K562 (cell line): ENCODE results near the gene FTSJ1. TPM values are rescaled to one million over a fixed set of nuclear protein-coding genes. Genes with fewer than 3 reads are reported as not detected.

Experiments
- ATAC-seq: fragments of 200-7000 bp; cut with Tn5 transposase; 3 replicates; pipeline ENCODE4 v1.9.1; 2020; ENCODE audit warnings: moderate library complexity
- BruUV-seq: library from RNA; stranded (reverse); fragments of 400-500 nt; replicated peaks from 2 replicates; lab custom pipeline; 2021; lab: Mats Ljungman, UMichigan
- CTCF ChIA-PET: fragments of 300-600 bp; formaldehyde crosslinking; extraction: SDS; loops from one replicate; lab custom pipeline; 2021; ENCODE audit warnings: low intra/inter-chr PET ratio; lab: Yijun Ruan, JAX
- POLR2A ChIA-PET: fragments of 300-600, 350-650 bp; sonication (Branson Sonifier 250); formaldehyde crosslinking; extraction: SDS; loops from one replicate; lab custom pipeline; 2021; ENCODE audit warnings: antibody characterized with exemption, inconsistent platforms; lab: Yijun Ruan, JAX
- DNase-seq, 4 experiments: peaks; one replicate each; pipeline versions ENCODE4 v3.0.0 to v3.0.0-alpha.2; 2011 to 2018; ENCODE audit warnings: low spot score in 3 of 4, mixed read lengths in 3 of 4; ENCODE audit errors: extremely low read depth in 1 of 4
- FAIRE-seq: peaks from 2 replicates; lab custom pipeline; 2011; peaks lifted over from hg19 to GRCh38; lab: Jason Lieb, UNC
- H2AFZ ChIP-seq: 2 replicates; pipeline ENCODE4 v1.6.0; 2011; ENCODE audit warnings: low read depth, low read length, control low read depth, inconsistent platforms
- H3K27ac ChIP-seq: fragments of 200-600 bp; 3 replicates; pipeline ENCODE4 v1.8.0; 2011; ENCODE audit warnings: low read depth, mild to moderate bottlenecking, control low read depth, inconsistent platforms, low read length, moderate library complexity, mixed read lengths; ENCODE audit errors: extremely low read depth
- H3K27me3 ChIP-seq, 2 experiments: fragments of 300-600 bp in 1 of 2; 2 replicates in 1 of 2; 3 replicates in 1 of 2; pipeline versions ENCODE4 v1.6.0 to v1.8.0; 2011; ENCODE audit warnings: inconsistent platforms in 2 of 2, low read length in 2 of 2, mild to moderate bottlenecking in 1 of 2, mixed read lengths in 1 of 2, moderate library complexity in 1 of 2; ENCODE audit not compliant: control insufficient read depth in 2 of 2, insufficient read depth in 2 of 2
- H3K36me3 ChIP-seq: fragments of 300-600 bp; 3 replicates; pipeline ENCODE4 v1.8.0; 2011; ENCODE audit warnings: mild to moderate bottlenecking, low read length, inconsistent platforms; ENCODE audit not compliant: control insufficient read depth, insufficient read depth
- H3K4me1 ChIP-seq, 2 experiments: fragments of 200-600 bp in 1 of 2; replicated peaks in 1 of 2; 2 replicates in 1 of 2; 3 replicates in 1 of 2; pipeline versions ENCODE4 v1.5.1 to v1.8.0; 2011; ENCODE audit warnings: inconsistent platforms in 2 of 2, low read length in 2 of 2, mild to moderate bottlenecking in 1 of 2, mixed read lengths in 1 of 2, moderate library complexity in 1 of 2; ENCODE audit not compliant: control insufficient read depth in 2 of 2, insufficient read depth in 2 of 2
- H3K4me2 ChIP-seq: 2 replicates; pipeline ENCODE4 v1.6.1; 2011; ENCODE audit warnings: low read length, control low read depth, inconsistent platforms, mixed read lengths; ENCODE audit not compliant: insufficient read depth
- H3K4me3 ChIP-seq: fragments of 200-600 bp; sonication (generic), shearing (Covaris generic); 2 replicates; pipeline ENCODE4 v1.5.1; 2016; ENCODE audit warnings: control low read depth, inconsistent platforms
- H3K79me2 ChIP-seq: fragments of 200-600 bp; 3 replicates; pipeline ENCODE4 v1.8.0; 2011; ENCODE audit warnings: low read length, inconsistent platforms; ENCODE audit not compliant: control insufficient read depth, insufficient read depth
- H3K9ac ChIP-seq, 2 experiments: 2 replicates each; pipeline versions ENCODE4 v1.6.0 to v1.6.1; 2011; ENCODE audit warnings: low read depth in 2 of 2, low read length in 2 of 2, control low read depth in 1 of 2, inconsistent platforms in 1 of 2, mild to moderate bottlenecking in 1 of 2, mixed read lengths in 1 of 2; ENCODE audit not compliant: insufficient read depth in 1 of 2
- H3K9me1 ChIP-seq: one replicate; pipeline ENCODE4 v1.6.0; 2011; ENCODE audit warnings: inconsistent platforms, mild to moderate bottlenecking, low read length, moderate library complexity; ENCODE audit not compliant: control insufficient read depth, insufficient read depth
- H3K9me3 ChIP-seq: replicated peaks from 2 replicates; pipeline ENCODE4 v1.5.1; 2011; ENCODE audit warnings: low read depth, low read length, inconsistent platforms; ENCODE audit not compliant: control insufficient read depth, insufficient read depth
- H4K20me1 ChIP-seq: replicated peaks from 2 replicates; pipeline ENCODE4 v1.6.1; 2011; ENCODE audit warnings: low read length, inconsistent platforms, mixed read lengths; ENCODE audit not compliant: control insufficient read depth, insufficient read depth
- ATF1 ChIP-seq, 2 experiments: fragments of 450-650 bp in 1 of 2; IDR thresholded peaks; 2 replicates each; pipeline ENCODE4 v1.6.1; 2016; ENCODE audit warnings: missing compliant biosample characterization in 1 of 2, missing genetic modification characterization in 1 of 2
- CBFA2T2 ChIP-seq: fragments of 450-650 bp; conservative IDR thresholded peaks from 2 replicates; pipeline ENCODE4 v1.6.1; 2017; ENCODE audit warnings: mild to moderate bottlenecking
- KDM1A ChIP-seq, 2 experiments: fragments of 450-650 bp; IDR thresholded peaks; 2 replicates each; pipeline ENCODE4 v1.6.1; 2016; ENCODE audit warnings: mild to moderate bottlenecking in 2 of 2
- ZNF354B ChIP-seq: fragments of 250-450 bp; sonication (Bioruptor Pico); IDR thresholded peaks from 2 replicates; pipeline ENCODE4 v1.4.0; 2020
- WGBS: fragments of 100-300 bp; shearing (Covaris generic); methylation state at CpG from one replicate; pipeline ENCODE4 v1.1.6; 2016; ENCODE audit warnings: low coverage, mixed read lengths; ENCODE audit not compliant: insufficient coverage; ENCODE audit errors: missing lambda C conversion rate; 5-methylcytosine and 5-hydroxymethylcytosine counted together
- in situ Hi-C: fragments of 300-500 bp; cut with MboI; formaldehyde crosslinking; loops from 4 replicates; pipeline ENCODE4 v1.15.0; 2018; ENCODE audit warnings: inconsistent platforms, mixed read lengths
- intact Hi-C: fragments of 100-400 bp; cut with micrococcal nuclease; formaldehyde crosslinking; loops from 2 replicates; pipeline ENCODE4 v1.14.2; 2022
- polyA plus RNA-seq, 8 experiments: library from polyadenylated mRNA; depleted of rRNA in 4 of 8; stranded (reverse) in 5 of 8; unstranded in 3 of 8; fragments of >200 nt; fragmentation: Nextera tagmentation in 2 of 8; fragmentation: Illumina TruSeq in 1 of 8; extraction: Ambion mirVana in 2 of 8; extraction: Trizol in 1 of 8; gene quantifications; 2 replicates each; pipeline versions ENCODE4 v1.2.1 to v1.2.3, GENCODE V29; 2011 to 2014; ENCODE audit warnings: inconsistent platforms in 1 of 8, missing spikeins in 1 of 8
- total RNA-seq, 7 experiments: library from RNA; depleted of rRNA in 6 of 7; stranded (reverse); fragments of >200 nt in 6 of 7; fragmentation: Illumina TruSeq in 2 of 7; extraction: Trizol in 2 of 7; gene quantifications; 2 replicates each; pipeline versions ENCODE4 v1.2.1 to v1.2.3, GENCODE V29; 2011 to 2021; ENCODE audit warnings: low replicate concordance in 1 of 7
- TF ChIP-seq, protein P1 (sequence below): fragments of 250-450 bp; sonication (Bioruptor Pico); IDR thresholded peaks from 2 replicates; pipeline ENCODE4 v1.4.0; 2020; ENCODE audit warnings: mild to moderate bottlenecking
- TF ChIP-seq, protein P2 (sequence below): fragments of 450-650 bp; IDR thresholded peaks from 2 replicates; pipeline ENCODE4 v1.6.1; 2016; ENCODE audit warnings: low read depth, mild to moderate bottlenecking, moderate library complexity
- TF ChIP-seq, protein P3 (sequence below): sonication (generic); formaldehyde crosslinking; IDR thresholded peaks from 2 replicates; pipeline ENCODE4 v1.9.0; 2022; ENCODE audit warnings: mild to moderate bottlenecking, missing genetic modification reagents

The FTSJ1 gene
- total and polyA plus RNA-seq, 9 of the 15 experiments (the other 6 are each of a cell fraction or from before 2014, with no cell fraction given), result 12.2 to 95.6 (median 71.6) TPM

DNA sequence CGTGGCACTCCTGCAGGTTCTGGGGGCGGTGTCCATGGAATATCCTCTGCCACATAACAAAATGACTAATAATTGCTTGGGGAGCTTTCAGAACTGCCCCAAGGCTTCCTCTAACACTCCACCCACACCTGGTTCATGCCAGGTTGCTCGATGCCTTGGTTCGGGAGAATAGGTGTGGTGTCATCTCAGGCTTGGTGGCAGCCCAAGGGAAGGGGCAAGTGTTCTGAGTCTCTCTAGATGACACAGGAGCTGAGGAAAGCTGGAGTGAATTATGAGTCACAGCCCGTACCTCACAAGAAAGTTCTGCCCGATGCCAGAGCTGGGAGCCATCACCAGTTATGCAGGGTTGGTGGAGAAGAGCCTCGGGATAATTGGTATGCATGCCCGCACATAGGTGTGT lies 14.7 kb downstream of the FTSJ1 start:
- in situ Hi-C loops, result loop anchor here (5.0 to 25.0 kb wide), 2 partner anchors 408 to 628 kb away; no protein-coding TSS in a partner anchor
- no peaks in the 10 kb centered on the region for H3K9me3 ChIP-seq
- FAIRE-seq (no peak), DNase-seq (no peak), ATAC-seq (no peak)
- POLR2A ChIA-PET, result no interaction called here
- 54% methylated on average over 8 of the region's 8 CpGs for WGBS
- CTCF ChIA-PET, result no interaction called here
- peaks cover 10% of the 10 kb centered on the region; the same call in 2 of the 3 replicates for H3K36me3 ChIP-seq
- no peaks in the 10 kb centered on the region for H4K20me1 ChIP-seq
- H3K27me3 ChIP-seq, result no peaks in the 10 kb centered on the region
- no peak overlapping the region for H2AFZ ChIP-seq
- H3K4me2 ChIP-seq, result no peak overlapping the region
- H3K9me1 ChIP-seq, result peaks cover 4% of the 10 kb centered on the region
- intact Hi-C loops, result loop anchor here (10.0 kb wide), 1 partner anchor 656 kb away; the partner anchor contains the start of gene ZNF81
- no peak for TF ChIP-seq ATF1 (CRISPR knock-in tag; IDR thresholded peaks at IDR 0.05)
- no peak for TF ChIP-seq ATF1 (tag; IDR thresholded peaks at IDR 0.05)
- no peak overlapping the region for H3K27ac ChIP-seq
- no TSS peak for BruUV-seq
- H3K4me1 ChIP-seq, result peaks cover 5 to 21% of the 10 kb centered on the region in 2 experiments; a peak in 4 of 5 replicates
- H3K9ac ChIP-seq, result no peak overlapping the region
- no peaks in the 10 kb centered on the region for H3K79me2 ChIP-seq
- no peak overlapping the region for H3K4me3 ChIP-seq

DNA sequence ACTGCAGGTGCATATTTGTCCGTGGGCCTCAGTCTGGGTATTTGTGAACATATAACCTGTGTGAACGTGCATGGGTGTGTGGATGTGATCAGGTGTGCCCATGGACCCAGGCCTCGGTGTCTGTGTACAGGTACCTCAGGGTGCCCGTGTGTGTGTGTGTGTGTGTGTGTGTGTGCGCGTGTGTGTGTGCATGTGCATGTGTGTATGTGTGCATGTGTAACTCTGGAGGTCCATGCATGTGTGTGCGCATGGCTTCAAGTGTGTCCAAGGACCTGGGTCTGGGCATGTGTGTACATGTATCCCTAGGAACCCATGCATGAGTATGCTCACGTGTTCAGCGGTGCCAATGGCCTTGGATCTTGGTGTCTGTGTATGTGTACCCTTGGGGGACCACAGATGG lies 15.8 kb downstream of the FTSJ1 start:
- in situ Hi-C loops, result loop anchor here (5.0 to 25.0 kb wide), 2 partner anchors 410 to 630 kb away; no protein-coding TSS in a partner anchor

More for the DNA sequence above, 15.8 kb downstream of the FTSJ1 start:
- TF ChIP-seq, protein P1, sequence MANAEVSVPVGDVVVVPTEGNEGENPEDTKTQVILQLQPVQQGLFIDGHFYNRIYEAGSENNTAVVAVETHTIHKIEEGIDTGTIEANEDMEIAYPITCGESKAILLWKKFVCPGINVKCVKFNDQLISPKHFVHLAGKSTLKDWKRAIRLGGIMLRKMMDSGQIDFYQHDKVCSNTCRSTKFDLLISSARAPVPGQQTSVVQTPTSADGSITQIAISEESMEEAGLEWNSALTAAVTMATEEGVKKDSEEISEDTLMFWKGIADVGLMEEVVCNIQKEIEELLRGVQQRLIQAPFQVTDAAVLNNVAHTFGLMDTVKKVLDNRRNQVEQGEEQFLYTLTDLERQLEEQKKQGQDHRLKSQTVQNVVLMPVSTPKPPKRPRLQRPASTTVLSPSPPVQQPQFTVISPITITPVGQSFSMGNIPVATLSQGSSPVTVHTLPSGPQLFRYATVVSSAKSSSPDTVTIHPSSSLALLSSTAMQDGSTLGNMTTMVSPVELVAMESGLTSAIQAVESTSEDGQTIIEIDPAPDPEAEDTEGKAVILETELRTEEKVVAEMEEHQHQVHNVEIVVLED (CRISPR knock-in tag), result no peak
- TF ChIP-seq CBFA2T2 (no peak), KDM1A (IDR thresholded peaks at IDR 0.05) (peak in 1 of 2 experiments; percentile 11; a peak in 1 of 4 replicates), ZNF354B (CRISPR knock-in tag) (no peak)
- TF ChIP-seq, protein P2, sequence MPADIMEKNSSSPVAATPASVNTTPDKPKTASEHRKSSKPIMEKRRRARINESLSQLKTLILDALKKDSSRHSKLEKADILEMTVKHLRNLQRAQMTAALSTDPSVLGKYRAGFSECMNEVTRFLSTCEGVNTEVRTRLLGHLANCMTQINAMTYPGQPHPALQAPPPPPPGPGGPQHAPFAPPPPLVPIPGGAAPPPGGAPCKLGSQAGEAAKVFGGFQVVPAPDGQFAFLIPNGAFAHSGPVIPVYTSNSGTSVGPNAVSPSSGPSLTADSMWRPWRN, result no peak
- TF ChIP-seq, protein P3, sequence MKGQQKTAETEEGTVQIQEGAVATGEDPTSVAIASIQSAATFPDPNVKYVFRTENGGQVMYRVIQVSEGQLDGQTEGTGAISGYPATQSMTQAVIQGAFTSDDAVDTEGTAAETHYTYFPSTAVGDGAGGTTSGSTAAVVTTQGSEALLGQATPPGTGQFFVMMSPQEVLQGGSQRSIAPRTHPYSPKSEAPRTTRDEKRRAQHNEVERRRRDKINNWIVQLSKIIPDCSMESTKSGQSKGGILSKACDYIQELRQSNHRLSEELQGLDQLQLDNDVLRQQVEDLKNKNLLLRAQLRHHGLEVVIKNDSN (CRISPR knock-in tag), result peak; percentile 52; the same call in 1 of the 2 replicates
- H2AFZ ChIP-seq, result no peak overlapping the region; the same call in 1 of the 2 replicates
- FAIRE-seq, result no peak
- no peaks in the 10 kb centered on the region for H3K9me3 ChIP-seq
- peaks cover 4% of the 10 kb centered on the region for H3K9me1 ChIP-seq
- intact Hi-C loops, result loop anchor here (10.0 kb wide), 1 partner anchor 657 kb away; the partner anchor contains the start of gene ZNF81
- no peak overlapping the region for H3K9ac ChIP-seq
- H3K4me2 ChIP-seq, result 0 out of 2 replicates have a peak overlapping the region, but pooled peaks have one; percentile 27
- H3K27me3 ChIP-seq, result no peaks in the 10 kb centered on the region
- WGBS, result 68% methylated on average over 5 of the region's 9 CpGs
- H4K20me1 ChIP-seq, result no peaks in the 10 kb centered on the region
- peaks cover 4% of the 10 kb centered on the region; the same call in 2 of the 3 replicates for H3K36me3 ChIP-seq
- no peak overlapping the region for H3K4me3 ChIP-seq
- ATAC-seq, result no peak
- BruUV-seq, result no TSS peak
- H3K27ac ChIP-seq, result peak overlapping the region; percentile 12; the same call in 1 of the 3 replicates
- ChIA-PET CTCF (no interaction called here), POLR2A (no interaction called here)
- no peaks in the 10 kb centered on the region for H3K79me2 ChIP-seq
- peaks cover 9 to 26% of the 10 kb centered on the region in 2 experiments; a peak in 4 of 5 replicates for H3K4me1 ChIP-seq
- no peak for DNase-seq
